Naive thymus-derived CD4-positive, alpha-beta T cell (primary cell): ENCODE data around the gene PGA5. TPM values are rescaled to one million over a fixed set of nuclear protein-coding genes. Genes with fewer than 3 reads are reported as not detected.
A peak's percentile ranks its signal among the peaks of the same experiment; 100 is the strongest.
"Not testable (repeated sequence)": the region's sequence is repeated elsewhere in the genome, so short reads cannot be mapped to it uniquely, and the experiment has no call there.

Experiments used
- ATAC-seq: fragments of 150-1000 bp; cut with Tn5 transposase; 2 replicates; pipeline ENCODE4 v1.10.0; 2021; ENCODE audit warnings: mild to moderate bottlenecking, moderate library complexity
- CTCF ChIA-PET: fragments of 350-600 bp; sonication (Branson Sonifier 250); formaldehyde crosslinking; loops from one replicate; lab custom pipeline; 2021; ENCODE audit warnings: antibody characterized with exemption; lab: Charles Lee
- POLR2A ChIA-PET: fragments of 350-600 bp; sonication (Branson Sonifier 250); formaldehyde crosslinking; loops from one replicate; lab custom pipeline; 2021; ENCODE audit warnings: antibody characterized with exemption, inconsistent platforms; lab: Charles Lee
- DNase-seq, 9 donors: peaks; one replicate each; pipeline versions ENCODE4 v3.0.0 to v3.0.0-alpha.2; 2020 to 2022; ENCODE audit warnings: mixed read lengths in 1 of 9
- H3K27ac ChIP-seq: one replicate; pipeline ENCODE4 v1.7.0; 2013; ENCODE audit warnings: mild to moderate bottlenecking, low read depth, low read length, moderate library complexity
- H3K27me3 ChIP-seq, 2 donors: one replicate each; pipeline ENCODE4 v1.7.0; 2013; ENCODE audit warnings: low read length in 2 of 2, mild to moderate bottlenecking in 2 of 2, moderate library complexity in 2 of 2; ENCODE audit not compliant: control insufficient read depth in 2 of 2, insufficient read depth in 2 of 2
- H3K36me3 ChIP-seq, 3 experiments: 1 replicate in 2 of 3; 2 replicates in 1 of 3; pipeline ENCODE4 v1.7.0; 2013; ENCODE audit warnings: low read length in 3 of 3, mild to moderate bottlenecking in 3 of 3, moderate library complexity in 1 of 3; ENCODE audit not compliant: insufficient read depth in 3 of 3, control insufficient read depth in 2 of 3
- H3K4me1 ChIP-seq, 2 donors: one replicate each; pipeline ENCODE4 v1.7.0; 2013; ENCODE audit warnings: low read length in 2 of 2, mild to moderate bottlenecking in 2 of 2, moderate library complexity in 1 of 2; ENCODE audit not compliant: control insufficient read depth in 2 of 2, insufficient read depth in 2 of 2
- H3K4me3 ChIP-seq: 2 replicates; pipeline ENCODE4 v1.7.0; 2013; ENCODE audit warnings: mild to moderate bottlenecking, low read length
- H3K9me3 ChIP-seq, 3 experiments: 1 replicate in 2 of 3; 2 replicates in 1 of 3; pipeline ENCODE4 v1.7.0; 2013; ENCODE audit warnings: low read length in 3 of 3; ENCODE audit not compliant: control insufficient read depth in 2 of 3
- H3K27ac Mint-ChIP-seq, 9 donors: one replicate each; pipeline ENCODE4 v1.8.0; 2020 to 2022; ENCODE audit warnings: mixed read lengths in 9 of 9, mild to moderate bottlenecking in 8 of 9, moderate library complexity in 5 of 9, inconsistent platforms in 2 of 9
- H3K27me3 Mint-ChIP-seq, 5 donors: one replicate each; pipeline ENCODE4 v1.8.0; 2021 to 2022; ENCODE audit warnings: mixed read lengths in 5 of 5, mild to moderate bottlenecking in 1 of 5
- H3K36me3 Mint-ChIP-seq, 5 donors: one replicate each; pipeline ENCODE4 v1.8.0; 2020 to 2022; ENCODE audit warnings: mixed read lengths in 5 of 5, mild to moderate bottlenecking in 3 of 5, inconsistent platforms in 1 of 5
- H3K4me1 Mint-ChIP-seq, 7 donors: one replicate each; pipeline ENCODE4 v1.8.0; 2020 to 2022; ENCODE audit warnings: mixed read lengths in 7 of 7, mild to moderate bottlenecking in 3 of 7, inconsistent platforms in 1 of 7
- H3K4me3 Mint-ChIP-seq, 10 donors: one replicate each; pipeline ENCODE4 v1.8.0; 2020 to 2022; ENCODE audit warnings: mild to moderate bottlenecking in 10 of 10, mixed read lengths in 10 of 10, moderate library complexity in 6 of 10, inconsistent platforms in 2 of 10
- H3K9me3 Mint-ChIP-seq, 11 donors: one replicate each; pipeline ENCODE4 v1.8.0; 2020 to 2022; ENCODE audit warnings: mixed read lengths in 11 of 11, mild to moderate bottlenecking in 4 of 11, inconsistent platforms in 1 of 11, moderate library complexity in 1 of 11
- intact Hi-C, 2 donors: fragments of 100-400 bp; cut with micrococcal nuclease; formaldehyde crosslinking; loops; one replicate each; pipeline ENCODE4 v1.15.1; 2023
- polyA plus RNA-seq, 2 donors: library from polyadenylated mRNA; unstranded; fragments of 300-500 nt; fragmentation: Illumina TruSeq; gene quantifications; one replicate each; pipeline ENCODE4 v1.2.3, GENCODE V29; 2021
- total RNA-seq, 6 experiments: library from RNA in 5 of 6; stranded (reverse) in 5 of 6; gene quantifications; 1 replicate in 5 of 6; 2 replicates in 1 of 6; pipeline ENCODE4 v1.2.3 and lab custom pipeline; 2021 to 2026

Gene PGA5
- total and polyA plus RNA-seq, 7 experiments from 2014 or later = not detected

- H3K4me3 ChIP-seq, H3K9me3 ChIP-seq, H3K27me3 Mint-ChIP-seq, H3K36me3 ChIP-seq, H3K9me3 Mint-ChIP-seq, H3K27ac Mint-ChIP-seq, H3K4me3 Mint-ChIP-seq, H3K4me1 Mint-ChIP-seq, H3K27ac ChIP-seq, intact Hi-C loops, H3K36me3 Mint-ChIP-seq, POLR2A ChIA-PET, CTCF ChIA-PET, H3K27me3 ChIP-seq, H3K4me1 ChIP-seq, DNase-seq: not testable (repeated sequence)
- peak; percentile 49 for ATAC-seq
These were observed 18.3 kb upstream of the PGA5 start for GRCh38 chr11:61222692-61223091.

GRCh38 chr11:61226457-61227137, 14.4 kb upstream of the PGA5 start:
- H3K27ac Mint-ChIP-seq, POLR2A ChIA-PET, H3K27me3 ChIP-seq, H3K36me3 Mint-ChIP-seq, H3K36me3 ChIP-seq, H3K27me3 Mint-ChIP-seq, H3K9me3 ChIP-seq, CTCF ChIA-PET, intact Hi-C loops, ATAC-seq, H3K9me3 Mint-ChIP-seq, H3K4me3 ChIP-seq, DNase-seq, H3K4me1 Mint-ChIP-seq, H3K4me3 Mint-ChIP-seq, H3K4me1 ChIP-seq, H3K27ac ChIP-seq: not testable (repeated sequence)

GRCh38 chr11:61229458-61229857, 11.5 kb upstream of the PGA5 start:
- CTCF ChIA-PET, DNase-seq, H3K27ac ChIP-seq, H3K27me3 ChIP-seq, H3K27me3 Mint-ChIP-seq, H3K36me3 ChIP-seq, ATAC-seq, H3K4me1 ChIP-seq, intact Hi-C loops, POLR2A ChIA-PET, H3K27ac Mint-ChIP-seq, H3K4me3 Mint-ChIP-seq, H3K4me1 Mint-ChIP-seq, H3K36me3 Mint-ChIP-seq, H3K9me3 ChIP-seq, H3K9me3 Mint-ChIP-seq, H3K4me3 ChIP-seq: not testable (repeated sequence)

- H3K4me1 Mint-ChIP-seq, H3K27me3 ChIP-seq, H3K36me3 Mint-ChIP-seq, ATAC-seq, intact Hi-C loops, H3K27me3 Mint-ChIP-seq, POLR2A ChIA-PET, H3K36me3 ChIP-seq, H3K9me3 ChIP-seq, H3K9me3 Mint-ChIP-seq, H3K4me3 ChIP-seq, H3K27ac Mint-ChIP-seq, CTCF ChIA-PET, H3K4me1 ChIP-seq, DNase-seq, H3K4me3 Mint-ChIP-seq, H3K27ac ChIP-seq: not testable (repeated sequence)
These were observed 9.9 kb upstream of the PGA5 start for GRCh38 chr11:61231033-61231432.

GRCh38 chr11:61231585-61231984, 9.4 kb upstream of the PGA5 start:
- H3K4me1 Mint-ChIP-seq, DNase-seq, H3K4me3 ChIP-seq, H3K9me3 ChIP-seq, CTCF ChIA-PET, H3K27ac Mint-ChIP-seq, H3K27me3 ChIP-seq, H3K4me3 Mint-ChIP-seq, ATAC-seq, H3K4me1 ChIP-seq, H3K36me3 Mint-ChIP-seq, H3K27ac ChIP-seq, H3K36me3 ChIP-seq, H3K27me3 Mint-ChIP-seq, intact Hi-C loops, POLR2A ChIA-PET, H3K9me3 Mint-ChIP-seq: not testable (repeated sequence)

GRCh38 chr11:61232548-61233145, 8.3 kb upstream of the PGA5 start:
- H3K4me3 ChIP-seq, H3K4me1 Mint-ChIP-seq, H3K36me3 Mint-ChIP-seq, H3K4me1 ChIP-seq, H3K4me3 Mint-ChIP-seq, H3K27ac ChIP-seq, H3K27ac Mint-ChIP-seq, H3K36me3 ChIP-seq, POLR2A ChIA-PET, intact Hi-C loops, H3K9me3 ChIP-seq, DNase-seq, H3K27me3 Mint-ChIP-seq, H3K9me3 Mint-ChIP-seq, H3K27me3 ChIP-seq, CTCF ChIA-PET: not testable (repeated sequence)
- ATAC-seq = peak; percentile 22

- H3K4me1 ChIP-seq, H3K4me3 Mint-ChIP-seq, H3K36me3 Mint-ChIP-seq, CTCF ChIA-PET, H3K27me3 Mint-ChIP-seq, H3K9me3 ChIP-seq, DNase-seq, ATAC-seq, H3K4me1 Mint-ChIP-seq, H3K27ac ChIP-seq, H3K27me3 ChIP-seq, H3K4me3 ChIP-seq, H3K9me3 Mint-ChIP-seq, H3K27ac Mint-ChIP-seq, intact Hi-C loops, POLR2A ChIA-PET, H3K36me3 ChIP-seq: not testable (repeated sequence)
These were observed 3.8 kb upstream of the PGA5 start for GRCh38 chr11:61237130-61237529.
